HG03095 (cell line): ENCODE measurements around the gene ANTXR2.
"Not testable (repeated sequence)": the region's sequence is repeated elsewhere in the genome, so short reads cannot be mapped to it uniquely, and the experiment has no call there.

ENCODE experiments used
- ATAC-seq: cut with Tn5 transposase; IDR thresholded peaks from one replicate; pipeline ENCODE4 v1.9.1; 2021; ENCODE audit warnings: moderate library complexity; ENCODE audit not compliant: unreplicated experiment

The ANTXR2 gene

DNA sequence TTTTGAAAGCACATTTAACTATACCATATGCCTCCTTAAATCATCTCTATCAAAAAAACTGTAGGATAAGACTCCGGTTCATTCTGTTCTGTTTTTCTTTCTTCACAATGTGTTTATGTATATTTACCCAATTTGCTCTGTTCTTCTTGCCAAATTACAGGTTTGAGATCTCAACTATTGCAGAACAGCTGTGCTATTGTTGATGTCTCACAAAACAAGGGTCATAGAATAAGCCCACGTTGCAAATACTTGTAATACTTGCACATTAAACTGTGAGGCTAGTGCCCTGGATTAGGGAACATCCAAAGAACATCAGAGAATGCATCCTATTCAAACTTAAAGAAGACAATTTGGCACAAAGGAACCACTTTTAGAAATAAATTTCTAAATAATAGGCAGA lies 45.4 kb downstream of the ANTXR2 start:
- no peak for ATAC-seq

DNA sequence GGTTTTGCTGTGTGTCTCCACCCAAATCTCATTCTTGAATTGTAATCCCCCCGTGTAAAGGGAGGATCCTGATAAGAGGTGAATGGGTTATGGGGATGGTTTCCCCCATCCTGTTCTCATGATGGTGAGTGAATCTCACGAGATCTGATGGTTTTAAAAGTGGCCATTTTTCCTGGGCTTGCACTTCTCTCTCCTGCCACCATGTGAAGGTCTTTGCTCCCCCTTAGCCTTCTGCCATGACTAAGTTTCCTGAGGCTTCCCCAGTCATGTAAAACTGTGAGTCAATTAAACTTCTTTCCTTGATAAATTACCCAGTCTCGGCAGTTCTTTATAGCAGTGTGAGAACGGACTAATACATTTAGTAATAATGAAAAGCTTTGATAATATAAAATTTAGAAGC lies 46.9 kb downstream of the ANTXR2 start:
- ATAC-seq = no peak

DNA sequence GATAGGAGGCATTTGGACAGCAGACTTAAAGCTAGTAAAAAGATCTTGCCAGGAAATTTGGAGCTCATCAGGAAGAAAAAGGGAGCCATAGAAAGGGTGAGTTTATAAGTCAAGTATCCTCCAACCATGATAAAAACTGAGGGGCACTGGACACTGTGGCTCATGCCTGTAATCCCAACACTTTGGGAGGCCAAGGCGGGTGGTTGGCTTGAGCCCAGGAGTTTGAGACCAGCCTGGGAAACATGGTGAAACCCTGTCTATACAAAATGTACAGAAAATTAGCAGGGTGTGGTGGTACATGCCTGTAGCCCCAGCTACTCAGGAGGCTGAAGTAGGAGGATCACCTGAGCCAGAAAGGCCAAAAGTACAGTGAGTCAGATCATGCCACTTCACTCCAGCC lies 48.7 kb downstream of the ANTXR2 start:
- no peak for ATAC-seq

DNA sequence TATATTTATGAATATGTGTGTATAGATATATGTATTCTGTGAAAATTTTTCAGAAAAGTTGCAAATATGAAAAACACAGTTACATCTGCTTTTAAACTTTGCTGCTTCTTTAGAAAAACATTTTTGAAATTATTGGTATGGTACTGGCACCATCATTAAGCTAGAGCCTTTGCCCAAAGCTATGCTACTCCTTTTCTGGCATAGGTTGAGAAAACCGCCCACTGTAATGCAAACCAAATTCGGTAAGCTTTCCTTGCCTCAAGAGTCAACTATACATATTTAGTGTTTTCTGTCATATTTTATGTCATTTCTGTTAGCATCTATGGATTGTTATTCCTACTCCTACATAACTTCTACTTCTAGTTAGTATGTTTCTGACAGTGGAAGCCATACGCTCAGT lies 50.7 kb downstream of the ANTXR2 start:
- ATAC-seq = no peak

DNA sequence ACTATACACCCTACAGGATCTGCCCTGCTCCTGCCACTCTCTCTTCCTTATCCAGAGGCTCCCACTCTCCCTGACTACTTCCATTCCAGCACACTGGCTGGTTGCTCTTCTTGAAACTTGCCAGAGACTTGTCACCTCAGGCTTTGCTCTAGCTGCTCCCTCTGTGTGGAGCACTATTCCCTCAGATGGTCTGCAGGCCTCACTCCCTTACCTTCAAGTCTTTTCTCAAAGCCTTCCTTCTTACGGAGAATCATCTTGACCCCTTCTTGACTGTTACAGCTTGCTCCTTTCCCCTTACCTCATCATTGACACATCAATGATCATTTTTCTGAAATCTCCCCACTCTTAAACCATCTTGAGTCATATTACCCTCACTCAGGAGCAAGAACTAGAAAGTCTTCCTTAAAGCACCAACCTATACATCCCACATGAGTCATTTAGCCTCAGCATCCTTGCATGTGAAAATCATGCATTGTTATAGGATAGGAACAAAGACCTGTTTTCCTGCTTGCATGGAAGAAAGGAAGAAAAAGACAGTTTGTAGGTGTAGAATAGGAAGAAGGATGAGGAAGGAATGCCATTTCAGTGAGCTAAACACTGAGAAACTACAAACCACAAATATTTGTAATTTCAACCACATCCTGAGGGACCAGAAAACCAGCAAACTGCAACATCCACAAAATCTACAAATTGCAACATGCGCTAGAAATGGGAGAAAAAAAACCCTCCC lies 55.7 kb downstream of the ANTXR2 start:
- peak; percentile 53 for ATAC-seq

DNA sequence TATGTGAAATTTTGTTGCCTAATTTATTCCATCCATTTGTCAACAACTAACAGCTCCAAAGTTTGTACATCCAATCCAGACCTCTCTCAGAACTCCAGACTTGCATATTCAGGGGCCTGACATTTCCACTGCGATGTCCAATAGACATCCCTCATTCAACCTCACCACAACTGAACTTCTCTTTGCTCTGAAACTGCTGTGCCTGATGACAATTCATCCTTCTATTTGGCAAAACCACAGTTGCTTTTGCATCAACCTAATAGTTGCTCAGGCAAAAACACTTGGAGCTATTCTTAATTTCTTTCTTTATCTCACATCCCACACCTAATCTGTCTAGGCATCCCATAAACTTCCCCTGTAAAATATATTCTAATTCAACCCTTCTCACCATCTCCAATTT lies 56.5 kb downstream of the ANTXR2 start:
- ATAC-seq = no peak

DNA sequence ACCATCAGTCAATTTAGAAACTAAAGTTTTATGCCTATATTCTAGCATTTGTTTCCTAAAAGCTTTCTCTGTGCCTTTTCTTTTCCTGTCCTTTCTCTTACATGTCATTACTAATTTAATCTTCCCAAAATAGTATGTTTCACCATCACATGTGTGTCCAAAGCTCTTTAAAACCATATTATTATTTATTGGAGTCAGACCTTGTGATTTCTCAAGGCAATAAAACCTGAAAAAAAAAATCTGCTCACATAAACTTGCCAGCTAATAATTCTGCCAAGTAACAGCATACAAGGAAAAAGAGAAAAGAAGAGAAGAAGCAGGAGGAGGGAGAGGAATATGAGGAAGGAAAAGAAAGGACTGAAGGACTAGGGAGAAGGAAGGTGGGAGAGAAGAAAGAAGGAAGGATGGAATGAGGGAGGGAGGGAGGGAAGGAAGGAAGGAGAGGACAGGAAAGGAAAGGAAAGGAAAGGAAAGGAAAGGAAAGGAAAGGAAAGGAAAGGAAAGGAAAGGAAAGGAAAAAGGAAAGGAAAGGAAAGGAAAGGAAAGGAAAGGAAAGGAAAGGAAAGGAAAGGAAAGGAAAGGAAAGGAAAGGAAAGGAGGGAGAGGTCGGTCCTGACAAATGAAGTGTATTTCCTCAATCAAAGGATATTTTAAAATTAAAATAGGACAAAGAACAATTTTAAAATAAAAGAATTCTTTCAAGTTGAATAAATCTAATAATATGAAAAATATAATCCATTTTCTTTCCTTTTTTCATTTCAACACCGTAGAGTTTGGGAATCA lies 57.4 kb downstream of the ANTXR2 start:
- no peak for ATAC-seq

DNA sequence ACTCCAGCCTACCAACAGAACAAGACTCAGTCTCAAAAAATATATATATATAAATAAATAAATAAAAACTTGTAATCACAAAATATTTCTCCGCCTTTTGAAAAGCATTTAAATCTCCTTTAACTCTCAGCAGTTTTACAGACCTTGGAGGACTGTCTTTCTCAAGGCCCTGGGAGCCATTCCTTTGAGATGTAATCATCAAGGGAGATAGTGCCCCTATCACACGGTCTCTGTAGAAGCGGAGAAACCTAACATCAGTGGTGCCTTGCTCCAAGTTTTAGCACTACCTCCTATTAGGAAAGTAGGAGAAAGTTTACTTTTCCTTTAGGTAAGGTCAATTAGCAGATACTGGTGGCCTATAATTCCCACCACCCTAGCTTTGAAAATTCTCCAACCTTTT lies 58.5 kb downstream of the ANTXR2 start:
- ATAC-seq = no peak

DNA sequence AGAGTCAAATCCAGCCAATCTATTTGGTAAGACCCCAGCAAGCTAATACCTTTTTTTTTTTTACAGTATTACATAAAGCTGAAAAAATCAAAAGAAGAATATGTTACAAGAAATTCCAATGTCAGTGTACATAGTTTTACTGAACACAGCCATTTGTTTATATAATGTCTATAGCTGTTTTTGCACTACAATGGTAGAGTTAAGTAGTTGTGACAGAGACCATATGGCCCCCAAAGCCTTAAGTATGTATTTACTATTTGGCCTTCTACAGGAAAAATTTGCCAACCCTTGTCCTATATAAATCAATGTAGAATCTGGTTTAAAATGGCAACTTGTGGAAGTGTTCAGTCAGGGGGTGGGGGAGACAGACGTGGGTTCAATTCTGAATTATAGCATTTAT lies 60.7 kb downstream of the ANTXR2 start:
- ATAC-seq = no peak

DNA sequence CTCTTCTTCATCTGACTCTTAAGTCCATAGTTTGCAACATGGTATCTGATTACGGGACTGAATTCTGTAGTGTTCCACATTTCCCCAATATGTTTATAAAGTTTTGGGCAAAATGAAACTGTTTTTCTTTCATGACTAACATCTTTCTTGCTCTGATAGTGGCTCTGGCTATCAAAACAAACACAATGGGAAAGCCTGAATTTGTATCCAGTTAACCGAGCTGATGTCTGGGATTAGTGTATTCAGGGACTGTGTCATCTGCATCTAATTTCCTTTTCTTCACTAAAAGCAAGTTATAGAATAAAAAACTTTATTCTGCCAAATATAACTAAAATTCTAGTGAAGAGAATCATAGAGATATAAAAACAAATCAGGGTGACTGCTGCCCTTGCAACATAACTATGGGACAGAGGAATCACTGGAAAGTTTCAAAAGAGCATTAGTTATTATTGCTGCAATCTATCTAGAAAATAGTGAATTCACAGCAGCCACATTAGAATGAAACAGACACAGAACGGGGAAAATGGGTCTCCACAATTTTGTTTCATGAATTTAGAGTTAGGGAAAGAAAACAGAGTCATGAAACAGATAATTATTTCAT lies 61.3 kb downstream of the ANTXR2 start:
- ATAC-seq = no peak

DNA sequence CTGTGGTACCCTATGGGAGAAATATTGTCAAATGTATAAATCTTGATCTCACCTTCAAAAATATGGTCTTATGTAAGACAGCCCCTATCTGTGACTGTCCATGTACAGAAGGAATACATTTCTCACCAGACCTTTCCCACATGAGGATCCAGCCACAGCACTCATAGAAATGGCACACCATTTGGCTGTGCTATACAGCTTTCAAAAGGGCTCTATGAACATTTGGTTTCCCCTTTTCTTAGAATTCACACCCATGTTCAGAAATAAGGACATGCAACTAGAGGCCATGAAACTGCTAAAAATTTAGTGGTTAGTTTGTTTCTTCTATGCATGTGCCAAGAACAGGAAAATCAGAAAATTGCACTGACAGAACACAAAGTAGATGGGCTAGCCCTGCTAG lies 62.7 kb downstream of the ANTXR2 start:
- ATAC-seq = no peak

DNA sequence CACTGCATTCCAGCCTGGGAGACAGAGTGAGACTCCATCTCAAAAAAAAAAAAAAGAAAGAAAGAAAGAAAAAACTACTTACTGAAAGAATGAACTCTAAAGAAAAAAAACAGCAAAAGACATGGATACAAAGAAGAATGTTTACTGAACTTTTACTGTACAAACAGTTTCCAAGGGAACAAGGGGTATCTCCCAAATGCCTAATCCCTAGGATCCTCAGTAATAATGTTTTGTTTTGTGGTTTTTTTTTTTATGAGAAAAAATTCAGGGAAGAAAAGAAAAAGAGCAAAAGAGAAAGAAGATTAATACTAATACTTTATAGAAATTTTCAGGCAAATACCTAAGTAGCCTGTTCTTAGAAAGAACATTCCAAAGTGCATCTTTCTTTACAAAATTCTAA lies 63.2 kb downstream of the ANTXR2 start:
- no peak for ATAC-seq

DNA sequence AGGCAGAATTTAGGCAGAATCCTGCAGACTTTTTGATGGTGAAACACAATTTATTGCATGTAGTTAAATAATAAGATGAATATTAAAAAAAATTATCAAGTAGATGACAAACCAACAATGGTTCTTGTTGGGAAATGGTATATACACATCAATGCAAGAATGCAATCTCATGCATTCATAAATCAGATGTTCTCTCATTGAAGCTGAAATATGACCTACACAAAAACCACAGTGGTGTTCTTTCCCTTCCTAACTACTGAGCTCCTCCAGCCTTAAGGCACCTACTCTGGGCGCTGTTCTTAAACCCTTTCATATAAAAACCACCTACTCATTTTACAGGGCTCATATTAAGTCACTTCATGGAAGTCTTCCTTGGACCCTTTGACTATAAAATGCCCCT lies 64.1 kb downstream of the ANTXR2 start:
- ATAC-seq = no peak

DNA sequence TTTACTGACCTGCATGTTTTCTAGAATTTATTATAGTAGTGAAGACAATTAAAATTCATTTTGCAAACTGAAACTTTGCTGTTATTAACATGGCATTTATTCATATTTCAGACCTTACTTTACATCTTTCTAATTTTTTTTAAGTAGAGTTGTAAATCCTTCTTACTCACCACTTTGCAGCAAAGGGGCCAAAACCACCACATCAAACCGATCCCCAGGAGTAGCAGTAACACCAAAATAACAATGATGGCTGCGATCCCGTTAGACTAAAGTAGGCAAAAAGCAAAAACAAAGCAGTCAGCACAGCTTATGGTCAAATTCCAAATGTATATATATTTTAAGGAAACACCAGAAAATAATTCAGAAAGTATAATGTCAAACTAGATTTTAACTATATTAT lies 64.7 kb downstream of the ANTXR2 start:
- no peak for ATAC-seq

DNA sequence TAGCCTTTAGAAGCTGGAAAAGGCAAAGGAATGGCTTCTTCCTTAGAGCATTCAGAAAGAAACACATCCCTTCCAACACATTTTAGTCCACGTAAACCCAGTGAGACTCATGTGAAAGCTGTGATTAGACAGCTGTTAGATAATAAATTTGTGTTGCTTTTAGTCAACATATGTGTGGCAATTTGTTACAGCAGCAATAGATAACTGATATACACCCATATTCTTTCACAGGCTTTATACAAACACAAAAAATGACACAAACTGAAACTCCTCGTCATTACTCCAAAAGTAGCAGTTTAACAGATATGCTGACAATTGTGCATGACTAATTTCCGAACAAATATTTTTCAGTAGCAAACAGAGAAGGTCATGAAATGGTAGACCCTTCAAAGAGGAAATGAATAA lies 65.3 kb downstream of the ANTXR2 start:
- peak; percentile 85 for ATAC-seq

DNA sequence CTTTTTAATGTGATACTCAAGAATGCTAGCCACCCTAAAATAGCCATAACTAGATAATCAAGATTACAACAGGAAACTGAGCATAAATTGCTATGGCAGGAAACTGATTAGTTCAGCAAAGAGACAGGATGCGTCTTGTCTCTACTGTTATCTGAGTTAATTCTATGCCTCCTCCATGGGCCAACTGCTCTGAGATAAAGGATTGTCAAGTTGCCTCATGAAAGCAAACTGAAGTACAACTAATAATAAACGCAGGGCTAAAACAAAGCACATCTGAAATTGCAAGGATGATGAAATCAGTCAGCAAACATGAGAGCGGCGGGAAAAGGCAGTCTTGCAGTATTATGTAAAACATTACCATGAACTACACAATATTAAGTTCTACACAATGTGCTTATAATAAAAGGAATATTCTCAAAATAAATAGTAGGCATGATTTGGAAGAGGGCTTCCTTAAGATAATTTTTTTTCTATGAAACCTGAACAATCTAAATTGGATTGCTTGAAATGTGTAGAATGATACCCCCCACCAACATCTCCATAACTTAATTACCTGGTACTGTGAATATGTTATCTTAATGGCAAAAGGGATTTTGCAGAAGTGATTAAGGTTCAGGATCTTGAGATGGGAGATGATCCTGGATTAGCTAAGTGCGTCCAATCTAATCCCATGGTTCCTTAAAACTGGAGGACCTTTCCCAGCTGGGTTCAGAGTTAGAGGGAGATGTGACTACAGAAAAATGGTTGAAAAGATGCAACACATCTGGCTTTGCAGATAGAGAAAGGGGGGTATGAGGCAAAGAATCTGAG lies 65.9 kb downstream of the ANTXR2 start:
- ATAC-seq = no peak

DNA sequence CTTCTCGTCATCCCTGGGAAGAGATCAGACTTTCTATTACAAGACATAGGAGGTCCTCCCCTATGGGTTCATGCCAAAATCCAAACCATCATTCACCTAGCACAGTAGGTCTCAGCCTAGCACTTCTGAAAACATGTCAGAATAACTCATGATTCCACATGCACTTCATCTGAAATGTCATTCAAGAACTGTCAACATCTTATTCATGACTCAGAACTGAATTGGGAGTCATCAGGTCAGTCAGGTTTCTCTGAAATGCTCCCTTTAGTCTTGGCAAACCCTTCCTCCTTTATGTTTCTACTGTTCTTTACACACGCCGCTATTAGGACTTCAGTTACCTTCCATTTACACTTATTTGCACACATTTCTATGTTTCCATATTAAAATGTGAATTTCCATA lies 67.2 kb downstream of the ANTXR2 start:
- ATAC-seq = no peak

DNA sequence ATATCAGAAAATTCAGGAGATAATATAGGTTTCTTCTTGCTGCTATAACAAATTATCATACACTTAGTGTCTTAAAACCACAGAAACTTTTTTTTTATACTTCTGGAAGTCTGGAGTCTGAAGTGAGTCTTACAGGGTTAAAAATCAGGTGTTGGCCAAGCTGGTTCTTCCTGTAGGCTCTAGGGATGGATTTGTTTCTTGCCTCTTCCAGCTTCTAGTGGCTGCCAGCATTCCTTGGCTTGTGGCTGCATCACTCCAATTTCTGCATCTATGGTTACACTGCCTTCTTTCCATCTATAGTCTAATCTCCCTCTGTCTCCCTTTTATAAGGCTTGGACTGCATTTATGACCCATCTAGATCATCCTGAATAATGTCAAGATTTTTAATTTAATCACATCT lies 68.7 kb downstream of the ANTXR2 start:
- ATAC-seq = no peak

DNA sequence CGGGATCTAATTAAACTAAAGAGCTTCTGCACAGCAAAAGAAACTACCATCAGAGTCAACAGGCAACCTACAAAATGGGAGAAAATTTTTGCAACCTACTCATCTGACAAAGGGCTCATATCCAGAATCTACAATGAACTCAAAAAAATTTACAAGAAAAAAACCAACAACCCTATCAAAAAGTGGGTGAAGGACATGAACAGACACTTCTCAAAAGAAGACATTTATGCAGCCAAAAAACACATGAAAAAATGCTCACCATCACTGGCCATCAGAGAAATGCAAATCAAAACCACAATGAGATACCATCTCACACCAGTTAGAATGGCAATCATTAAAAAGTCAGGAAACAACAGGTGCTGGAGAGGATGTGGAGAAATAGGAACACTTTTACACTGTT lies 70.5 kb downstream of the ANTXR2 start:
- not testable (repeated sequence) for ATAC-seq

DNA sequence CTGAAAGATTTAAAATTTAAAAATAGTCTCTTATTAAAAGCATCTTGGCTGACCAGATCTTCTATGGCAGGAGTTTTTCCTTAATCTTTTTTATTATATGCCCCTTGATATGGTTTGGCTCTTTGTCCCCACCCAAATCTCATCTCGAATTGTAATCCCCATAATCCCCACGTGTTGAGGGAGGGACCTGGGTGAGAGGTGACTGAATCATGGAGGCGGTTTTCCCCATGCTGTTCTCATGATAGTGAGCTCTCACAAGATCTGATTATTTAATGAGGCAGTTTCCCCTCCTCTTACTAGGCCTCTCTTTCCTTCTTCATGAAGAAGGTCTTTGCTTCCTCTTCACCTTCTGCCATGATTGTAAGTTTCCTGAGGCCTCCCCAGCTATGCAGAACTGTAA lies 74.0 kb downstream of the ANTXR2 start:
- ATAC-seq = not testable (repeated sequence)

DNA sequence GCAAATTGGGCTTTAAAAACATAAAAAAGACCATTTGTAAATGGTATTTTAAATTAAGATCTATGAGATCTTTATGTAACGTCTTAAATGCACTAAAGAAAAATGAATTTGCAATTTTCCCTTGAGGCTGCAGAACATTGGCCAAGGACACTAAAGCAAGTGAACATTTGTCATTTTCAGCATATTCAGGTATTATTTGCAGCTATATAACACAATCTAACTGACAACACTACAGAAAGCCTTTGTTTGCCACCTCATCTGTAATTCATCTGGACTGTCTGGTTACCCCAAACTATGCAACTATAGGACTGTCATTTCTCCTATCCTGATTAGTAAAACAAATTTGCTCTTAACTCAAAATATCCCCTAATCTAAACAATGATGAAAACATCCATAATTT lies 74.8 kb downstream of the ANTXR2 start:
- no peak for ATAC-seq
